Stimulated activated CD8-positive, alpha-beta memory T cell treated with anti-CD3 and anti-CD28 coated beads, Interleukin-12 subunit alpha, Interleukin-12 subunit beta, amount 100 ng/mL, for 4 hours (primary cell): ENCODE data around the gene HEXIM2.
A peak's percentile ranks its signal among the peaks of the same experiment; 100 is the strongest.

Experiments
- DNase-seq: peaks from one replicate; pipeline ENCODE4 v3.0.0-alpha.2; 2020; ENCODE audit warnings: low read depth

Gene HEXIM2

DNA sequence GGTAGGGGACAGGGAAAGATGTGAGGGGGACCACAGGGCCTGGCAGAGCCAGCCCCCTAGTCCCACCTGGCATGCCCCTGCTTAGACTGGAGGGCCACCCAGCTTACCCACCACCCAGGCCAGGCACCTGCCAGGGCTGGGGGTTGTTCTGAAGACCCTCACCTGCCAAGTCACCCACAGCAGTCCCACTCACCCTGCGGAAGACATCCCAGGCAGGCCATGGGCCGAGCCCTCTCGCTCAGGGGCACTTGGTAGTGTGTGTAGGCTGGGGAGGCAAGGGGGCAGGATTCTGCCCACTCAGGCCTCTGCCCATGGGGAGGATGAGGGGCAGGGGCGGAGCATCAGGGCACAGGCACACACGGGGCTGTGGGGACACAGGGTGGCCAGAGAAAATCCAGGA lies 33.3 kb upstream of the HEXIM2 start:
- no peak for DNase-seq

DNA sequence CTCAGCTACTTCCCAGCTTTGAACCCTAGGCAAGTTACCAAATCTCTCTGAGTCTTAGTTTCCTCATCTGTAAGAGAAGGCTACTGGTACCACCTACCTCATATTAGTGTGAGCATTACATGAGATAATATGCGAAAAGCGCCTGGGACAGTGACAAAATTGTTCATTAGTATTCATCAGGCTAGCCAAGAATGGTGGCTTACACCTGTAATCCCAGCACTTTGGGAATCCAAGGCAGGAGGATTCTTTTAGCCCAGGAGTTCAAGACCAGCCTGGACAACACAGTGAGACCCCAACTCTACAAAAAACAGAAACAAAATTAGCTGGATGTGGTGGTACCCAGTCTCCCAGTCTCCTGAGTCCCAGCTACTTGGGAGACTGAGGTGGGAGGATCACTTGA lies 32.7 kb upstream of the HEXIM2 start:
- no peak for DNase-seq

DNA sequence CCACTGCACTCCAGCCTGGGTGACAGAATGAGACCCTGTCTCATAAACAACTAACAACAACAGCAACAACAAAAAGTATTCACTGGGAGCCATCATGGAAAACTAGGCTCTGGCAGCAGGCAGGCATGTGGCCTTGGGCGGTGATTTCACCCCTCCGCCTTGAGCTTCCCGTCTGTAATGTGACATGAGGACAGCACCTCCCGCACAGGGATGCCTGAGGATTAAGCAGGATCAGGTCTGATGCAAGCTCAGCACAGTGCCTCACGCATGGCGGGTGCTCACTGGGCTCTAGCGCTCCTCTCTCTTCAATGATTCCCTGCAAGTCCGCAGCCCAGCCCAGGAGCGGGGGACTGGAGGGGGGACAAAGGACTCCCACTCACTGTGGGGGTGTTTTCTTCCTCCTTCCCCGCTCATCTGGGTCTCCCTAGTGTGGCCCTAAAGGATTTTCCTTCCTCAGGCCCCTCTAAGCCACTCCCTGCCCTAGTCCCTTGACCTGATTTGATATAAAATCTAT lies 32.2 kb upstream of the HEXIM2 start:
- DNase-seq, result no peak

DNA sequence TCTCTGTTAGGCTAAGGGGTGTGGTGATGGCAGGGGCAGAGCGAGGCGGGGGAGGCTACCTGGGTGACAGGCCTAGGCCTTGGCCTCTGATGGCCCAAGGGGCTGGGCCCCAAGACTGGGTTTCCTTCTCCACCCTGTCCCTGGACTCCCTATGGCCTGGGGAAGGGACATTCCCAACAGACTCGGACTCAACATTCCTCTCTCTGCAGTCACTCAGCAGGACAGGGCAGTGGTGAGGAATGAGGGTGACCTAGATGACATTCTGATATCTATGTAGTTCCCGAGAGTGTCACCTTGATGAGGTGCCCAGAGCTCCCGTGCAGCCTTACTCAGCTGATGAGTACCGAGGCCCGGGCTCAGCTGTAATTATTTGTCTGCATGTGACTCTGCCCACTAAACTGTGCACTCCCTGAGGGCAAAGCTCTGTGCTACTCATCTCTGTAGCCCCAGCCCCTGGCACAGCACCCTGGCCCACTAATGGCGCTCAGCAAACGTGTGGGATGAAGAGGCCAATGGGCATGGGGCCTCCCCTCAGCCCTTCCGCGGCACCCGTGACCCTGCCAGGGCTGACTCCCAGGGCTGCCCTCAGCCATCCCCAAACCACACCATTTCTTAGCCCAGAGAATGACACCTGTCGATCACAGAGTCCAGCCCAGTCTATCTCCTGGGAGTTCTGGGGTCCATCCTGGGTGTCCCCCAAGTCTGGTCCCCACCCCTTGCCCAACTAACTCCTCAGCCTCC lies 31.6 kb upstream of the HEXIM2 start:
- no peak for DNase-seq

DNA sequence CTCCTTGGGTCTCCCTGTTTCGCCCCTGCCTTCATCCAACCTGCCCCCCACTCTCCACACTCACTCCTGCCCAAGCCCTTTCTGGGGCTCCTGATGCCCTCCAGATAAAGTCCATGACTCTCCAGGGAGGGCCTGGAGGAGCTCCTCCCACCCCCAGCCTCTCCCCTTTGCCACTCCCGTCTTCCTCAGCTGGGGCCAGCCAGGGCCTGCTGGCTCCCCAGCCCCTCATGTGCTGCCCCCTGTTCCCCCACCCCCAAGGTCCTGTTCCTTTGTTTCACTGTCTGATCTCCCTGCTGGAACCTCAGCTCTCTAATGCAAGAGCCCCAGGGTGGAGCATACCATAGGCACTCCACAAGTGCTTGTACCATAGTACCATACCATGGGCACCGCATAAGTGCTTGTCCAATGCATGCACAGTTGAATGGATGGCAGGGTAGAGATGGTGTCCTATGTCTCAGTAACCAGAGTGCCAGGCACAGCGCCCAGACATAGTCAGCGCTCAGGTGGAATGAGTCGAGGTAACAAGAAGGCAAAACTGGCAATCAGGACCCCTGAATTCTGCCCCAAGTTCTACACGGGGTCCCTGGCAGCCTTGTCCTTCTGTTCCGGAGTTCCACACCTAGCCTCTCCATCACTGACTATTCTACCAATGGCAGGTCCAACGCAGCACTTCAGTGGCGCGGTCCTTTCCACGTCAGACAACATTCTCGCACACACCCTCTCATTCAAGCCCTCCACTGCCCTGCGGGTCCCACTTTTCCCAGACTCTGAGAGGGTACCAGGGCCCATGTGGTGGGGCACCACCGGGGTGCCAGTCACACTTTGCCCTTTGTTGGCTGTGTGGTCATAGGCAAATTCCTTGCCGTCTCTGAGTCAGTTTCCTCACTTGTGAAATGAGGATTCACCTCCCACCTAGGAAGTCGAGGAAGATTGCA lies 30.7 kb upstream of the HEXIM2 start:
- DNase-seq, result no peak

DNA sequence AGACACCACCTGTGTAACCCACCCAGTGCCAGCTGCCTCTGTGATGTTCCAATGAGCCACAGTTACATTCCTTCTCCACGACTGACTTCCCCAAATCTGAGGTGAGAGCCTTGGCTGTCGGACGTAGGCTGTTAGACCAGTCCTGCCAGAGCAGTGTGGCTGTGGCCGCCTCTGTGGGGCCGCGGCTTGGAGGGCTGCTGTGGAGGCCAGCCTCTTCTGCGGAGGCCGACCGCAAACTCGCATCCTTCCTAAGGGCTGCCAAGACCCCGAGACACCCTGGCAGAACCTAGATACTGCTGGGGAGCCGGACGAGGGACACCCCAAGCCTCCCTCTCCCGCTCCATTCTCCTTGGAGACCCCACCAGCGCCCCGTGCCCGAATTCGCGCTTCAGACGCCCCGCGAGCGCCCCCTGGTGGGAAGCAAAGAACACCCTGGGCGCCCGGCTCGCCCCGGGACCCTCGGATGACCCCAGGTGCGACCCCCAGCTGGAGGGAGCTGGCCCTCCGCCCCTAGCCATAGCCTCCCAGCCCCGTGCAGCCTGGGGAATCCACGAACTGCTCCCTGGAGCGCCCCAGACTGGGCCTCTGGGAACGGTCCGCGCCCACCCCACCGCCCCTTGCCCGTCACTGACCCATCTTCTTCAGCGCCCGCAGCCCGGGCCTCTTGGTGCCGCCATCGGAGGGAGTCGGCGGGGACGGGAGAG lies 29.9 kb upstream of the HEXIM2 start:
- no peak for DNase-seq

DNA sequence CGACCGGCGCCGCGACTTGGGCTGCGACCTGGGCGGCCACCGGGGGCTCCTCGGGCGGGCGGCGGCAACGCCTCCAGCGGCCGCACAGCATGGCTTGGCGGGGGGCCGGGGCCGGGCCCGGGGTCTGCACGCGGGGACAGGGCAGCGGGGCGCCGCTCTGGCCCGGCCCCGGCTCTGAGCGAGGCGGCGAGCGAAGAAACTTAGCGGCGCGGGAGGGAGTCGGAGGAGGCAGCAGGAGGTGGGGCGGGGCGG lies 29.4 kb upstream of the HEXIM2 start, which contains the start of gene PLCD3:
Gene PLCD3 (minus strand): TSS at position 196 of the 252 bp plus-strand sequence. CDS start 105 bp downstream, at position 91.
- DNase-seq, result no peak

DNA sequence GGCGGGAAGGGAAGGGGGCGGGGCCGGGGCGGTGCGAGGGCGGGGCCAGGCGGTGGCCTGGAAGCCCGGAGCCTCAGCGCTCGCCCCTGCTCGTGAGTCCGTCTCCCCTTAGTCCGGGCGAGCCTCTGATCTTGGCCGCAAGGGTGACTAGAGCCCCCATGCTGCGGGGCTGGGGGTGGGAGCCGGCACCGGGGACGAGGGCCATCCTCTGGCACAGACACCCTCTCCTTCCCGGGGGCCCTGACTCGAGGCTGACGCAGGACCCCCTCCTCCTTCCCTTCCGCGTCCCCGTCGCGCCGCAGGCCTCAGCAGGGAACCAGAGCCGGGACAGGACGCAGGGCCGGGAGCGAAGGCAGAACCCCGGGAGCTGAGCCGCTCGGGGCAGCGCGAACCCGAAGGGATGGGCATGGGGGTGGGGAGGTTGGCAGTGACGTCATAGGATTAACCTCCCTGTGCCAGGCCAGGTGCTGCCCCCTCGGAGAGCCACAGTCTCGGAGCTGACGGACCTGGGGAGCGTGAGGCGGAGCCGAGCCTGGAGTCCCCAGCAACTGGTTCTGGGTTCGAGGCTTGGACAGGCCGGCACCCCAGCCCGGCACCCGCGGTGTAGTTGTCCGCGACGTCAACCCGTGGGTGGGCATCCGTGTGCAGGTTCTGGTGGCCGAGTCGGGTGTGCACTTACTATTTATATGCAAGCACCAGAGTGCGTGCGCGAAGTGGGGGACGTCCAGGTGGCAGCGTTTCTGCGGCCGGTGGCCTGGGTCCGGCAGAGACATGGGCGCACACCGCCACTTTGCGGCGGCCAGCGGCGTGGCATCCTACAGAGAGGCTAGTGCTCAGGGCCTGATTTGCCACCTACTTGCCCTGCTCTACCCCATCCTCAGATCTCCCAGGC lies 28.9 kb upstream of the HEXIM2 start:
- peak; percentile 55 for DNase-seq

DNA sequence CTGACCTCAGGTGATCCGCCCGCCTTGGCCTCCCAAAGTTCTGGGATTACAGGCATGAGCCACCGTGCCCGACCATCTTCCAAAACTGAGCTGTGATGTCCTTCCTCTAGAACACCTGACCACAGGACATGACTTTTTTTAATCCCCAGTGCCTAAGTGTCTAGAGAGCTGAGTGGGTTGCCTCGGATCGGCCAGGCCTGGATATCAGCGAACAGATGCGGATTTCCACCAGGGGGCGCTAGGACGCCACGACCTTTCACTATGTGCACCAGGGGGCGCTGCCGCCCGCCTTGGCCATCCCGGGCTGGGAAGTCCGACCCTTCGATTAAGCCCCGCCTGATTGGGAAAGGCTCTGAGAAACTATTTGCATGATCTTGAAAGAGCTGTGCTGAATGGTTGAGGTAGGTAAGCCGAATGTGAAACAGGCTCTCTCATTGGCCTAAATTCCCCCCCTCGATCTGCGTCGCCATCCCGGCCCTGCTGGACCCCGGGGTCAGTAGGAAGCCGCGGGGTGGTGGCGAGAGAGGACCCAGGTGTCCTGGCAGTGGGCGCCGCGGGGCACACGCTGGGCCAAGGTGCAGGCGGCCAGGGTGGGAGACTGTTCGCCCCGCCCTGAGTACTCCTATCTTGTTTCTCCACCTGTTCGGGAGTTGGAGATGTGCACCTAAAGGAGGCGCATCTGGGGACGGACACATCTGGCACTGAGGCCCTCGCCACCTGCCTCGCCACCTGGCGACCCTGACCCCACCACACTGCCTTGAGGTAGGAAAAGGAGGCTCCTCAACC lies 26.3 kb upstream of the HEXIM2 start, which contains the start of gene ACBD4:
Gene ACBD4 (plus strand): TSS at position 496 of the 786 bp plus-strand sequence. CDS start 458 bp downstream, outside the sequence.
- peak; percentile 92 for DNase-seq

DNA sequence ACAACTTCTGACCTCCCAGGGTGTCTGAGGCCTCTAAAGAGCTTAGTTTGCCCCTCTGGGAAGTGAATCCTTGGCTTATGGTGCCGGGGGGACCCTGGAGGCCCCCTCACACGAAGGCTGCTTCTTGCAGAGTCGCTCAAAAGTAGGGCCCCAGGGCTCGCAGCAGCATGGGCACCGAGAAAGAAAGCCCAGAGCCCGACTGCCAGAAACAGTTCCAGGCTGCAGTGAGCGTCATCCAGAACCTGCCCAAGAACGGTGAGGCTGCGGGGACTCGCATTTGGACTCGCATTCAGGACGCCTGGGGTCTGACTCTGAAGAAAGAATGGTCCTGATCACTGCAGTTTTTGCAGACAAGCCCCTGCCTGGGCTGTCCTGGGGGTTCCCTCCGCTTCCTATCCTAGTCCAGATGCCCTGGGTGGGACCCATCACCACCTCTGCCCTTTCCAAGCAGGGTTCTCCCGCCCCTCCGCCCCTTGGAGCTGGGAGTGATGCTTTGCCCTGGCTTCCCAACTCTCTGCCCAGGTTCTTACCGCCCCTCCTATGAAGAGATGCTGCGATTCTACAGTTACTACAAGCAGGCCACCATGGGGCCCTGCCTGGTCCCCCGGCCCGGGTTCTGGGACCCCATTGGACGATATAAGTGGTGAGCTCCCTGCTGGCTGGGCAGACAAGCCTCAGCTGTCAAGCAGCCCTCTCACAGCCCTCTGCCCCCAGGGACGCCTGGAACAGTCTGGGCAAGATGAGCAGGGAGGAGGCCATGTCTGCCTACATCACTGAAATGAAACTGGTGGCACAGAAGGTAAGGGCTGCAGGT lies 25.5 kb upstream of the HEXIM2 start:
- DNase-seq, result no peak

DNA sequence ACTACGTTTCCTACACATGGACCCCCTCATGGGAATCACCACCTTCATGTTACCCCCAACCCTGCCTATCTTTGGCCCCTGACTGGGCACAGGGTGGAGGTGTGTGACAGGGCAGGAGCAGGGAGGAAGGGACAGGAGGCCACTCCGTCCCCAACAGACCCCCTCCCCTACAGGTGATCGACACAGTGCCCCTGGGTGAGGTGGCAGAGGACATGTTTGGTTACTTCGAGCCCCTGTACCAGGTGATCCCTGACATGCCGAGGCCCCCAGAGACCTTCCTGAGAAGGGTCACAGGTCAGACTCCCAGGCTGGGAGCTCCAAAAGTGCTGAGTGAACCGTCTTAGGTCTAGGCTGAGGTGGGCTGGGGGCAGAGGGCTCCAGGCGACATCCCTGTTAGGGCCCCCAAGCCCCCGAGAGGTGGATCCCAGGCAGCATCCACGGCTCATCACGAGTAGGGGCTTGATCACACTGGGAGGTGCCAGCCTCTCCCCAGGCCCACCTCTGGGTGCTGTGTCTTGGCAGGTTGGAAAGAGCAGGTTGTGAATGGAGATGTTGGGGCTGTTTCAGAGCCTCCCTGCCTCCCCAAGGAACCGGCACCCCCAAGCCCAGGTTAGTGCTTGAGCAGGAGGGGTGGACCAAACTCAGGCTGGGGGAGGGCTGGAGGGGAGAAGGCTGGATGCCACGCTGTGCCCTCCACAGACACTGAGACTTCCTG lies 24.7 kb upstream of the HEXIM2 start:
- DNase-seq, result no peak

DNA sequence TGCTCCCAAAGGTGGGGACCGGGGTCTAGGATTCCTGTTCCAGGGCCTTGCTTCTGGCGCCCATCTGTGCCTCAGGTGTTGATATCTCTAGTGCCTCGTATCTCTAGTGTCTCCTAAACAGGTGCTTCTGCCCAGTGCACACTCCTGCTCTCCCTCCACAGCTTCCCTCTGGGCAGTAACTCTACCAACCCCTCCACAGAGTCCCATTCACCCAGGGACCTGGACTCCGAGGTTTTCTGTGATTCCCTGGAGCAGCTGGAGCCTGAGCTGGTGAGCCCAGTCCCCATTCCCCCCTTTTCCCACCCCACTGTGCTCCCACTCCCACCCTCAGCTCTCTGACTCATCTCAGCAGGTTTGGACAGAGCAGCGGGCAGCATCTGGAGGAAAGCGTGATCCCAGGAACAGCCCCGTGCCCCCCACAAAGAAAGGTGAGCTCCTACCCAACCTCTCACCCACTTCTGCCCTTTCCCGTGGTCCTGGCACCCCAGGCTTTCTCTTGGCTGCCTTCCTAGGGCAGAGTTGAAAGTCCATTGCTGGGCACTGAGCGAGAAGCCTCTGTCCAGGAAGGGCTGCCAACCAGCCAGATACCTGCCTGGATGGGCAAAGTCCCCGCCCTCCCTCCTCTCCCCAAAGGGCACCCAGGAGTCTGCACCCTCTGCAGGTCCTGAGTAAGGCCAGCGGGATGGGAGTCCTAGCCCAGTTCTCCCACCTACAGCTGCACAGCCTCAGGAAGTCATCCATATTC lies 23.9 kb upstream of the HEXIM2 start:
- DNase-seq, result no peak

DNA sequence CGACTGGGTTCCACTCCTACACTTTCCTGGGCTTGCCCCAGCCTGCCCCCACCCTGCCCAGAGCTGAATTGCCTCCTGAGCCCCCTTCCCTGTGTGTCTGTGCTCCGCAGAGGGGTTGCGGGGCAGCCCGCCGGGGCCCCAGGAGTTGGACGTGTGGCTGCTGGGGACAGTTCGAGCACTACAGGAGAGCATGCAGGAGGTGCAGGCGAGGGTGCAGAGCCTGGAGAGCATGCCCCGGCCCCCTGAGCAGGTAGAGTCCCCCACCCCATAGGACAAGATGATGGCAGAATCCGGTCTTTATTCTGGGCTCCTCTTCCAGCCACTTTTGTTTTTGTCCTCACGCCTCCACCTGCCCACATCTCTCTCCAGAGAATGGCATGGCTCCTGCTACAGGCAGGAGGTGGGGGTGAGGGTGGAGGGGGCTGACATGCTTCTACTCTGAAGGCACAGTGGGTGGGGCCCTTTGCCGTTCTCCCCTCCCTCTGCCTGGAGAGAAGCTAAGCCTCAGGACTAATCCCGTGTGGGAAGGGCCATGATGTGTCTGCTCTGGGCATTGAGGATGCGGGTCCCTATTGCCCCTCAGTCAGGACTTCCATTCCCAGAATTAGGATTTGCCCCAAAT lies 22.7 kb upstream of the HEXIM2 start:
- DNase-seq, result no peak

DNA sequence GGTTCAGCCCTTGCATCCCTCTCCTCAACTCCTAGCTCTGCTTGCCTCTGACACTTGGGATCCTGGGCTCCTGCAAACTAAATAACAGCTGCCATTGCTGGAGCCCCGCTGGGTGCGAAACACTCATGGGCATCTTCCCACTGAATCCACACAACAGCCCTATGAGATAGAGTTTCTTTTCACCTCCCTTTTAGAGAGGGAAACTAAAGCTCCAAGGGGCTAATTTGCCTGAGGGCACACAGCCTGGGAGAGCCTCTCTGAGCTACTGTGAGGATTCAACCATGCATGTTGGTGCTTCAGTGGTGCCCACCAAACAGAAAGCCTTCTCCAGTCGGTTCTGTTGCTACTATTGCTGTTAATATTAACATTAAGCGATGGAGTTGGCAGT lies 22.1 kb upstream of the HEXIM2 start:
- DNase-seq, result no peak

DNA sequence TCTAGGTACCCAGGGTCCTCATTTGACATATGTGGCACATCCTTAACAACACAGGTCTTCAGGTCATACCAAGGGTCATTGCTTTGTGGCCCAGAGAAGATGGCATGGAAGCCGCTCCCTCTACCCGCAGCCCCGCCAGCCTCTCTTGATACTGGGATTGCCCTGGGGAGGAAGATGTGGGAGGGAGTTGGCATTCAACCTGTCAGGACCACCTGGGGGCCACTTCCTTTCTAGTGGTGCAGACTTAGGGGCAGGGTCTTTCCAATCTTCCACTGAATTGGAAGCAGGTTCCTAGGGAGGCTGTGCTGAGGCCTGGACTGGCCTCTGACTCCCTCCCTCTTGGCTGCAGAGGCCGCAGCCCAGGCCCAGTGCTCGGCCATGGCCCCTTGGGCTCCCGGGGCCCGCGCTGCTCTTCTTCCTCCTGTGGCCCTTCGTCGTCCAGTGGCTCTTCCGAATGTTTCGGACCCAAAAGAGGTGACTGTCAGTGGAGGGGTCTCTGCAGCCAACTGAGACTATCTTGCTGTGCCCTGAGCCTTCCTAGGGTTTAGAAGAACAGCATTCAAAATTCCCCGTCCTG lies 18.5 kb upstream of the HEXIM2 start:
- DNase-seq, result no peak

DNA sequence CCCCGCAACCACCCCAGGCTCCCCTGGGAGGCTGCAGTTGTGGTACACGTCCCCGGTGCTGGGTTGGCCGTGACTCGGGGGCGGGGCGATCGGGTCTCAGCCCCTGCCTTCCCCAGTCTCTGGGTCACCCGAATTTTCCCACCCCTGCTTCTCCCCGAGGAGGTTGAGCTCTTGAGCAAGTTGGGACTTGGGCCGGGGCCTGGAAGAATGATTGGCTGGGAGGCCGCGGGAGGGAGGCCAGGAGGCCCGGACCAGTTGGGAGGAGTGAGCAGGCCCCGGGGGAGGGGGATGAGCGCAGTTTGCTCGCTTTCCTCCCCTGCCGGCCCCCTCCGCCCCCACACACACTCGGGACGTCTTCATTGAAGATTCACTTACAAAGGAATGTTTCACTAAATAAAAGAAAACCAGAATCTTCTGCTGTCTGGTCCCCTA lies 17.9 kb upstream of the HEXIM2 start:
- no peak for DNase-seq
